SIG-M5 (cell line): ENCODE data around the gene STX3.

Experiments
- DNase-seq: peaks from one replicate; lab custom pipeline; 2025; lab: John Stamatoyannopoulos, UW

STX3 gene

DNA sequence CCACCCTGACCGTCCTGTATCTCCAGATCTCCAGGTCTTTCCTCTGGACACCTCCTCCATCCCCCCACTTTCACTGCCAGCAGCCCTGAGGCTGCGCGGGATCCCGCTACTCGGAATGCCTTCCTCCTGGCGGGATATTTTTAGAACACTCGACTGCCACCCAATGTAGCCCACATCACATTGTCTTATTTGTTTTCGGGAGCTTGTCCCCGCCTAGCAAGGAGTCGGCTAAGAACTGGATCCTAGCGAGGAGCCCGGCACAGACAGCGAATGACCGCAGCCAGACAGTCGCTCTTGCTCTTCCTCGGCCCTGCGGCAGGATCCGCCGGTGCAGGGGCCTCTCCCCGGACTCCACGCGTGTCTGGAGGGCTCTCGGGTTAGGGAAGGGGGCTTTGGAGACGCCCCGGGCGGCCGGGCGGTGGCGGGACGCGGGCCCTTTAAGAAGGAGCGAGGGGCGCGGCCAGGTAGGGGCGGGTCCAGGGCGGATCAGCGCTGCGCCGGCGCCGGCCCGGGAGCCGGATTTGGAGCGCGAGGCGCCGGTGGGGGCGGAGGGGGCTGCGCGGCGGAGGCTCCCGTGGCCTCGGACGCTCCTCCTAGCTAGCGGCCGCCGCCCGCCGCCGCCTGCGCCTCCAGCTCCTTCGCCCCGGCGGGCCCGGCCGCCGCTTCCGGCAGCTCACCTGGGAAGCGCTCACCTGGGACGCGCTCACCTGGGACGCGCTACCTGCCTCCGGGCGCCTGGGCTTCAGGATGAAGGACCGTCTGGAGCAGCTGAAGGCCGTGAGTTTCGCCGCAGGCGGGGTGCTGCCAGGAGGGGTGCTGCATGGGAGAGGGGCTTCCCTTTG, at the start of gene STX3:
Gene STX3, plus strand, starts transcription at position 518 of the 842 bp plus-strand sequence. Its CDS starts 230 bp downstream, at position 748.
- no peak for DNase-seq

GRCh38 chr11:59706518-59707285, 48.5 kb upstream of the STX3 start:
- DNase-seq = no peak

GRCh38 chr11:59707371-59707770, 47.8 kb upstream of the STX3 start:
- no peak for DNase-seq

- DNase-seq = no peak
These were observed 46.6 kb upstream of the STX3 start for GRCh38 chr11:59708537-59708936.

- DNase-seq = no peak
These were observed 44.9 kb upstream of the STX3 start for GRCh38 chr11:59710136-59710847.

DNA sequence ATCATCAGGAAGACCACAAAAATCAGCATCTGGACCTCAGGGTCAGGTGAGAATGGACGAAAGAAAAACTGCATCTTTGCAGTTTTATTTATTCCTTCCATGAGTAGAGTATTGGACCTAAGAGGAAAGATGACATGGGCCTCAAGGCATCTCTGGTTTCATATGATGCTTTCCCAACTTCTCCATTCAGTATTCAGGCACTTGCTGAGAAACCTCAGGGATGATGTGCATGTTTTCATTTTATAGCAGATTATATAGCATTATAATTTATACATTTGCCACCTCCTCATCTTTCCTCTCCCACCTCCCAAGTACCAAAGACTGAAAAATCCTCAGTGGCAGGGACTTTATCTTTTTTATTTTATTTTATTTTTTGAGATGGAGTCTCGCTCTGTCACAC, 41.4 kb upstream of the STX3 start, which contains the start of gene OR10V1:
Gene OR10V1, minus strand, starts transcription at position 101 of the 400 bp plus-strand sequence. Its CDS starts 0 bp downstream, at position 101.
- DNase-seq = no peak

- DNase-seq = no peak
These were observed 39.1 kb upstream of the STX3 start for GRCh38 chr11:59716051-59716450.

GRCh38 chr11:59719556-59719955, 35.6 kb upstream of the STX3 start:
- no peak for DNase-seq

DNA sequence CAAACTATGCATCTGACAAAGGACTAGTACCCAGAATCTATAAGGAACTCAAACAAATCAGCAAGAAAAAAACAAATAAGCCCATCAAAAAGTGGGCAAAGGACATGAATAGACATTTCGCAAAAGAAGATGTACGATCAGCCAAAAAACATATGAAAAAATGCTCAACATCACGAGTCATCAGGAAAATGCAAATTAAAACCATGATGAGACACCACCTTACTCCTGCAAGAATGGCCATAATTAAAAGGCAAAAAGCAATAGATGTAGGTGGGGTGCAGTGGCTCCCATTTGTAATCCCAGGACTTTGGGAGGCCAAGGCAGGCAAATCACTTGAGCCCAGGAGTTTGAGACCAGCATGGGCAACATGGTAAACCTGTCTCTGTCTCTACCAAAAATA, 31.1 kb upstream of the STX3 start:
- DNase-seq = no peak

DNA sequence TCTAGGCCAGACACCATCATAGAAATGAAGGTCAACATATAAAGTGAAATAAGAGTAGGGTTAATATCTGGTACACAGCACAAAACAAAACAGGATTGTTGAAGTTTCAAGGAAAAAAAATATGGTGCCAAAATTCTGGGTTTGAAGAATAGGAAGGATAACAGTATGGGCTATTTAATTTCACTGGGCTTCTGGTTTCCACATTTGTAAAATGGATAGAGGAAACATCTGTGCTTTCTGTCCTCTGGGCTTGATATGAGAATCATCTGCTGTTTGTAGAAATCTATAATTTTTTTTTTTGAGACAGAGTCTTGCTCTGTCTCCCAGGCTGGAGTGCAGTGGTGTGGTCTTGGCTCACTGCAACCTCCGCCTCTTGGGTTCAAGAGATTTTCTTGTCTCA, 27.8 kb upstream of the STX3 start:
- DNase-seq = no peak

DNA sequence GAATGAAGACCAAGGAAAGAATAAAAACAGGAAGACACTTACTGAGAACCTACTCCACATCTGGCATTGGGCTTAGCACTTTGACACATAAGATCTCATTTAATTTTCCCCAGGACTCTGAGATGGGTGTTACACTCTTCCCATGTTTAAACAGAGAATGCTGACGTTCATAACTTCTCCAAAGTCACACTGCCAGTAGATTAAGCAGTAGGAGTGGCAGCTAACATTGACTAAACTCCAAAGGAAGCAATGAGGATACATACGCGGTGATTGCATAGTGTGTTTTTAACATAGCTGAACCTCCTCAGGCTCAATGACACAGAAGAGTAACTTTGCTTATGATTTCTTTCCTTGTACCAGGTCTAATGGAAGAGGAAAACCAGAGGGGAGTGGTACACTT, 27.0 kb upstream of the STX3 start:
- DNase-seq = no peak

DNA sequence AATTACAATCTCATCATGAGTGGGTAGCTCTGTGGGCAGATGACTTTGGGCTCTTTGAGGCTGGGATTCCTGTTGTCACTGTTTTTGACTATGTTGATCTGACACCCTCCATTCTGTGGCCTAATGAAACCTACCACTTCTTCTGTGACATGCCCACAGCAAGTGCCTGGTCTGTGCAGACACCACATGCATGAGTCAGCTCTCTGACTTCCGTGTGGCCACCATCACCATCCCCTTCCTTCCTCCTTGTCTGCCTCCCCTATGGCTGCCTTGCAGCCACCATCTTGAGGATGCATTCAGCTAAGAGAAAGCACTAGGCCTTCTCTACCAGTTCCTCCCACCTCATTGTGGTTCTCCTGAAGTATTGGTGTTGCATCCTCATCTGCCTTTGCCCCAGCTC, 26.3 kb upstream of the STX3 start:
- DNase-seq = no peak

- no peak for DNase-seq
These were observed 25.3 kb upstream of the STX3 start for GRCh38 chr11:59729834-59730233.

DNA sequence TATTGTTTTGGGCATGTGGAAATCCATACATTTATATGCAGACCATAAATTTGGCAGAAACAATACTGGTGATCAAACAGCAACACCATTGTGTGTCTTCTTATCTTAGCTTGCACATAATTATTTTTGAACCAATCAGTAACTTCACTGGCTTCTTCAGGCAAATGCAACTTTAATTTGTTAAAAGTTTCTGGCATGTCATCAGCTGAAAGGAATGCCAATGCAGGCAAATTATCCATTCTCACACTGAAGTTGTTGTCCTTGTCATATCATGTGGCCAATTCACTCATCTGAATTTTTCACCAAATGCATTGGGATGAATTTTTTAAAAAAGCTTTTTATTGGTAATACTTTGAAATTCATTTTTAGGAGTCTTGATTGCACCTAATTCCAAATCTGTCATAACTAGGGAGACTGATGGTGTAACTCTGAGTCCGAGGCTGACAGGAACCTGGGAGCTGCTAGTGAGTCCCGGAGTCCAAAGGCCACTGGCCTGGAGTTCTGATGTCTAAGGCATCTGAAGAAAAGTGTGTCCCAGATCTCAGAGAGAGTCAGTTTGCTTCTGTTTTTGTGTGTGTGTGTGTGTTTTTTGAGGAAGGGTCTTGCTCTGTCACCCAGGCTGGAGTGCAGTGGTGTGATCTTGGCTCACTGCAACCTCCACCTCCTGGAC, 24.1 kb upstream of the STX3 start:
- no peak for DNase-seq

DNA sequence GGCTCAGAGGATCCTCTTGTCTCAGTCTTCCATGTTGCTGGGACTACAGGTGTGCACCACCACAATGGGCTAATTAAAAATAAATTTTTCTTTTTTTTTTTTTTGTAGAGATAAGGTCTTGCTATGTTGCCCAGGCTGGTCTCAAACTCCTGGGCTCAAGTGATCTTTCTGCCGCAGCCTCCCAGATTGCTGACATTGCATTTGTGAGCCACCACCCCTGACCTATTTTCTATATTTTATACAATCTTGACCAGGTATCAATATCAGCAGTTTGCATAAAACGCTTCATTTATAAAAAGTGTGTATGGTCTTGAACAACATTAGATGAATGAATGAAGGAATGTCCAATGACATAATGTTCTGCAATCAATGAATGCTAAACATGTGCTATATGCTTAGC, 9.1 kb upstream of the STX3 start:
- DNase-seq = no peak

DNA sequence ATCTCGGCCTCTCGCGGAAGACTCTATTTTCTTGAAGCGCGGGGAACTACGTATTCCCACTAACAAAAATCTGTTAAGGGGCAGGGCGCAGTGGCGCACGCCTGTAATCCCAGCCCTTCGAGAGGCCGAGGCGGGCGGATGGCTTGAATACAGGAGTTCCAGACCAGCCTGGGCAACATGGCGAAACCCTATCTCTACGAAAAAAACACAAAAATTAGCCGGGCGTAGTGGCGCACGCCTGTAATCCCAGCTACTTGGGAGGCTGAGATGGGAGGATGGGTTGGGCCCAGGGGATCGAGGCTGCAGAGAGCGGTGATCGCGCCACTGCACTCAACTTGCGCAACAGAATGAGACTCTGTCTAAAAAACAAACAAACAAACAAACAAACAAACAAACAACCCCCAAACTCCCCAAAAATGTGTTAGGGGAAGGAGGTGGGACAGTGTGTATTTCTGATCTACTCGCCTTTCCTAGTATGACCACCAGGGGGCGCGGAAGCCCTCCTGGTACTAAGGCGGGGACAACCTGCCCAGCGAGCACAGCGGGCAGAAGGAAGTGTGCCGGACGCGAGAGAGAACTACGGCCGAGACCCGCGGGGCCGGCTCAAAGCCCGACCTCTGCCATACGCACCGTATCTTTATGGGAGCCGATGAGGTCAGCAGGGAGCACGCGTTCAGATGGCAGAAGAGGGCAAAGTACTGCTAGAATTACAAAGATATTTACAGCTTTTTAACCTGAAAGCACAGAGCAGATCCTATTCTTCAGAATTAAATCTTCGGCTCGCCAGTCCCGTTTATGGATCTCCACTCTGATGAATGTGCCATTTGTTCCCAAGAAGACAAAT, 1.3 kb upstream of the STX3 start:
- DNase-seq = no peak

DNA sequence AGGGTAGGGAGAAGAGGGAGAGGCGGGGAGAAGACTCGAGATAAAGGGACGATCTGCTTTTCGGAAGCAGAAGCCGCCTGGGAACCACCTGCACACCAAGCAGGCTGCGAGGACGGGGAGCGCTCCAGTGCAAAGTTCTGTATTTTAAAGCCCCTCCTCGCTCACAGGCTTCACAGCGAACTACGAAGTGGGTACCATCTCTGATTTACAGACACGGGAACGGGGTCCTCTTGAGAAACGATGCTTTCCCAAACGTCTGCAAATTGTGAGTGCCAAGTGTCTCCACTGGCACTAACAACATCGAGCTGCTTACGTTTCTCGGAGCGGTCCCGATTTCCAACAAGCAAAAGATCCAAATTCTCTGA, 700 bp upstream of the STX3 start:
- no peak for DNase-seq

- DNase-seq = no peak
These were observed 753 bp downstream of the STX3 start for GRCh38 chr11:59755701-59756557.

GRCh38 chr11:59756558-59756840, 1.3 kb downstream of the STX3 start:
- DNase-seq = no peak

GRCh38 chr11:59756845-59757244, 1.7 kb downstream of the STX3 start:
- DNase-seq = no peak
